Urothelium cell line (cell line): ENCODE measurements around the gene EPHA6.

Experiments used
- DNase-seq: peaks from one replicate; pipeline ENCODE4 v3.0.0; 2011; ENCODE audit warnings: low spot score, mixed read lengths
- FAIRE-seq: peaks from 2 replicates; lab custom pipeline; 2011; peaks lifted over from hg19 to GRCh38; lab: Jason Lieb, UNC

The EPHA6 gene

DNA sequence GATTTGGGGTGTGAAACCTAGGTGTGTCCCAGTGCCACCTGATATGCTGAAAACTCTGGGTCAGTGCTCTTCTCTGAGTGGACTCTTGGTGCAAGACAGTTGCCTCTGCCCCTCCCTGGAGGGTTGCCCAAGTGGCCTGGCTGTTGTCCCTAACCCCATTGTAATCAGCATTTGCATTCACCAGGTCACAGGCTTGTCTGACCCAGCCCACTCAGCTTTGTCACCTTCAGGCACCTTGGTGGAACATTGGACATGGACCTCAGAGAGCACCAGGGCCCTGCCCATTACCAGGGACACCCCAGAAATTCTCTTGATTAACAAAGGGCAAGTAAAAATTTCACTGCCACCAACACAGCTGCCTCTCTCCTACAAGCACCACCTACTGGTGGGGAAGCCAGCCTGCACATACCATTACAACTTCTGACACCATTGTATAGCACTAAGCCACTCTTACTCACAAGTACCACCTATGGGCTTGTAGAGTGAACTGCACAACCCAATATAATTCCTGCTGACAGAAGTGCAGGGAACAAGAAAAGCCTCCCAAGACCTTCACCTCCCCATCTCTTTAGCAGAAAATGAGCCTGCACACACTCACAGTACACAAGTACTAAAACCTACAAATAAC is 324.6 kb downstream of the EPHA6 start:
- DNase-seq, result no peak
- no peak for FAIRE-seq

DNA sequence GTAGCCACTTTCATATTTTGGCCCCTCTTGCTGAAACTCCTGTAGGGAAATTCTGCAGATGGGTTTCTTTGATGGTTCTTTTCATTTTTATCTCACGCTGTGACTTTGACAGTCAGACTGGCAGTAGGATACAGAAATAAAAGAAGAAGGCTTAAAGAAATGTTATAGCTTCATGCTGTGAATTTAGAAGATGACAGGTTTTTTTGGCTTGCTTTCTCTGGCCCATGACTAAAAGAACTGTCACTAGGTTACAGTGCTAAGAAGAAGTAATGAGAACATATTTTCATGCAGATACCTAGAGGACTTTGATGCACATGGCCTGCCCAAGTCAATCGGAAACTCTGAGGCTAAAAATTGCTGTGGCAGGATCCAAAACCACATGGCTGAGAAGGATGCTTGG is 334.5 kb downstream of the EPHA6 start:
- no peak for FAIRE-seq

GRCh38 chr3:97161169-97161568 is 346.8 kb downstream of the EPHA6 start:
- FAIRE-seq (no peak), DNase-seq (no peak)

More for the DNA sequence above, 334.5 kb downstream of the EPHA6 start:
- no peak for DNase-seq

GRCh38 chr3:97177242-97177641 is 362.8 kb downstream of the EPHA6 start:
- FAIRE-seq, result no peak
- DNase-seq, result no peak

DNA sequence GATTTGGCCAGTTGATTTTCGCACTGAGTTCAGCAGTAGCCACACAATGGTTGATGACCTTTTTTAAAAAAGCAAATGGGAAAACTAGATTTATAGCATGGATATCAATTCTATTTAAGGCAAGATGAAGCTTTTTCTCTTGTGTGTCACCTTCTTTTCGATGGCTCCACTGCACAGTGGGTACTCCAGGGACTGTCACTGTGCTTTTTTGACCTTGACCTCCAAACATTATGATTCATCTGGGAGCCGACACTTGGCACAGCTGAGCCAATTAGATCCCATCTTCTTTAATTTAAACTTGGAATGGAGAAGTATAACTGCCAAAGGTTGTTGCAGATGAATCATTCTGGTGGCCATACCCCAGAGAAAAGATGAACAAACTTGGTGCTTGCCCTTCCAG is 367.3 kb downstream of the EPHA6 start:
- no peak for DNase-seq
- FAIRE-seq, result no peak

GRCh38 chr3:97187771-97188170 is 373.4 kb downstream of the EPHA6 start:
- no peak for FAIRE-seq
- DNase-seq, result no peak

DNA sequence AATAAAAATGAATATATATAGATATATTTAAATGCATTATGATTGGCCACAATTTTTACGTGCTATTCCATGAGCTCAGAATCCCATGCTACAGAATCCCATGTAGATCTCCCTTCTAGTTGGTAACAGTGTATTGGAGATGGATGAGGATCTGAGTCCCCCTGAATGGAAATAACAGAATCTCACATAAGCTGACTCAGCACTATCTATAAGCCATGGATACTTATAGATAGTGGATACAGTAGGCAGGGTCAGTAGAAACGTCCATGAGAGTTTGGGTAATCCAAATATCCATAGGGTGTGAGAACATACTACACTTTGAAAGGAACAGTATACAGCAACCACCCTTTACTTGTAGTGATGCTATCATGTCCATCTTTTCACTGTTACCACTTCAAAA is 375.4 kb downstream of the EPHA6 start:
- no peak for DNase-seq
- no peak for FAIRE-seq

GRCh38 chr3:97197083-97197482 is 382.7 kb downstream of the EPHA6 start:
- DNase-seq (no peak), FAIRE-seq (no peak)

GRCh38 chr3:97197830-97198229 is 383.4 kb downstream of the EPHA6 start:
- no peak for FAIRE-seq
- no peak for DNase-seq

- no peak for FAIRE-seq
- DNase-seq, result no peak
Observed at GRCh38 chr3:97200387-97200786, 386.0 kb downstream of the EPHA6 start.

DNA sequence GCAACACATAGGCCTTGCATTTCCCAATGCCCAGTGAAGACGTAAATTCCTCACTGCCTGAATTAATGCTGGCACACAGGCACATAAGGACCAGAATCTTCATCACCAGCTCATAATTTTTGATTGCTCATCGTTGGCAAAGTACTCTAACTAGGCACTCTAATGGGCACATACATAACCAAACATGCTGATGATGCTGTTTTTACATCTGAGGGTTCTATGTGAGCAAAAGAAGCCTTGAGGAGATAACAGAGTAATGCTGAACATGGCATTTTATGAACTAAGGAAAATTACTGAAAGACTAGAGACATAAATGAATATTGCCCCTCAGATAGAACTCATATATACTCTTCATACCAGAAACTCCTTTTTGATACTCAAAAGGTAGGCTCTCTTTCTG is 387.4 kb downstream of the EPHA6 start:
- DNase-seq (no peak), FAIRE-seq (no peak)

DNA sequence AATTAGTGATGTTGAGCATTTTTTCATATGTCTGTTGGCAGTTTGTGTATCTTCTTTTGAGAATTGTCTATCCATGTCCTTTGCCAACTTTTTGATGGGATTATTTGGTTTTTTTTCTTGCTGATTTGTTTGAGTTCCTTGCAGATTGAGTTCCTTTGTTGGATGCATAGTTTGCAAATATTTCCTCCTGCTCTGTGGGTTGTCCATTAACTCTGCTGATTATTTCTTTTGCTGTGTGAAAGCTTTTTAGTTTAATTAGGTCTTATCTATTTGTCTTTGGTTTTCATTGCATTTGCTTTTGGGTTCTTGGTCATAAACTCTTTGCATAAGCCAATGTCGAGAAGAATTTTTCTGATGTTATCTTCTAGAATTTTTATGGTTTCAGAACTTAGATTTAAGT is 414.6 kb downstream of the EPHA6 start:
- FAIRE-seq, result no peak
- DNase-seq, result no peak

- FAIRE-seq, result no peak
- DNase-seq, result no peak
Observed at GRCh38 chr3:97230486-97230885, 416.1 kb downstream of the EPHA6 start.

GRCh38 chr3:97232393-97233034 is 418.1 kb downstream of the EPHA6 start:
- FAIRE-seq (no peak), DNase-seq (no peak)

GRCh38 chr3:97235179-97235578 is 420.8 kb downstream of the EPHA6 start:
- FAIRE-seq, result no peak

DNA sequence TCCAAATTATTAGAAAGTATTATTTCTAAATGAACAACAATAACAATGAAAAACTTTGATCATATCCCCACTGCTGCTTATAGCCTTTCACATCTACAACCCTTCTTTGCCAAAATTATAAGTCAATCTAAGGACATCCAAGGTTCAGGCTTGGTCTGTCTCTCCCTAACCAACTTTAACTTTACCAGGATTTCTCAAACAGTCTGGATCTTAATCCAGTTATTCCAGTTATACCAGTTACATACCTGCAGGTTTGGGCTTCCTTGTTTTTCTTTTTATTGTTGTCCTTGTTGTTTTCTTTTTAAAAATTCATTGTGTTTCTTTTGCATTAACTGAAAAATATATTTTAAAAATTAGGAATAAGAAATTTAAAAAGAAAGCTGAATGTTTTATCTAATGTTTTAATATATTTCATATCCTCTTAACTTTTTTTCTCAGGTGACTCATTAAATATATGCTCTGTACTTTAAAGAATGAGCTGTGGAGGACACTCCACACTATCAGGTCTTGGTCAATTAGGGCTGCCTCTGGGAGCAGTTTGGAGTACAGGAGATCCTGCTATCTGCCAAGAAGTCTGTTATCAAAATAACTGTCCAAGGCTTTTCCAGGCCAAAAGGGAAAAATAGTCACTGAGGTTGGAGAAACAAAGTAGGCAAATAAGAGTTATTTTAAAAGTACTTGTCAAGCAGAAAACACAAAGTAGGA is 421.4 kb downstream of the EPHA6 start:
- no peak for FAIRE-seq

More at GRCh38 chr3:97235179-97235578, 420.8 kb downstream of the EPHA6 start:
- DNase-seq, result no peak

GRCh38 chr3:97241417-97241816 is 427.0 kb downstream of the EPHA6 start:
- DNase-seq, result no peak
- FAIRE-seq, result no peak

More for the DNA sequence above, 421.4 kb downstream of the EPHA6 start:
- no peak for DNase-seq

DNA sequence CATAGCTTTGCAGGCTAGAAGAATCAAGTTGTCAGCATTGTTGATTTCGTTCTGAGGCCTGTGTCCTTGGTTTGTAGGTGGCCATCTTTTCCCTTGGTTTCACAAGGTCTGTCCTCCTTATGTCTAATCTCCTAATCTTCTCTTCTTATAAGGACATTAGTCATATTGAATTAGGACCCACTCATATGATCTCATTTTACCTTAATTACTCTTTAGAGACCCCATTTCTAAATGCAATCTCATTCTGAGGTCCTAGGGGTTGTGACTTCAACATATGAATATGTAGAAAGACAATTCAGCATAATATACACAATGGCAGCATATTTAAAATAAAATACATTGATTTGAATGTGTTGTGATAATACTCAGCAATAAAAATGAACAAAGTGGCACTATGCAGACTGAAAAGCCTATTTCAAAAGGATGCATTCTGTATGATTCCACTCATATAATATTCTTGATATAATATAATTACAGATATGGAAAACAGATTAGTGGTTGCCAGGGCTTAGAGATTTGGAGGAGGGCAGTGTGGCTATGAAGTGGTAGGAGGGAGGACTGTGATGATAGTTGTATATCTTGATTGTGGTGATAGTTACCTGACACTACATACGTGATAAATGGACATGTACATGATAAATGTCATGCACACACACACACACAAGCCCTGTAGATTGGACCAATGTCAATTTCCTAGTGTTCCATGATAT is 431.0 kb downstream of the EPHA6 start:
- DNase-seq (no peak), FAIRE-seq (no peak)

DNA sequence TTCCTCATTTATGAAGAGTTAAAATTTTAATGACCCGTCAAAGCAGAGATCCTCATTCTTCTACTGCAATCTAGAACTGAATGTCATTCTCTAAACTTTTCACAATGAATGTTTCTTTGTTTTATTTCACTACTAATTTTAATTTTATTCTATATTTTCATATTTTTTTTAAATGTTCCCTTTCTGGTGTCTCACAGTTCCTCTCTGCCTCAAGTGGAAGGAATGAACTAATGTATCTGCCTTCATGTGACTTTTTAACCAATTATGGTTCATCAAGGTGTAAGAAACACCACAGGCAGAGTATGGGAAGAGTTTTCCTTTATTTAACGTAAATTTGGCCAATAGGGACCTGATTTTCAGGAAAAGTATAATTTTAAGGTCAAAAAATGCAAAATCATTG is 441.7 kb downstream of the EPHA6 start:
- DNase-seq (no peak), FAIRE-seq (no peak)

DNA sequence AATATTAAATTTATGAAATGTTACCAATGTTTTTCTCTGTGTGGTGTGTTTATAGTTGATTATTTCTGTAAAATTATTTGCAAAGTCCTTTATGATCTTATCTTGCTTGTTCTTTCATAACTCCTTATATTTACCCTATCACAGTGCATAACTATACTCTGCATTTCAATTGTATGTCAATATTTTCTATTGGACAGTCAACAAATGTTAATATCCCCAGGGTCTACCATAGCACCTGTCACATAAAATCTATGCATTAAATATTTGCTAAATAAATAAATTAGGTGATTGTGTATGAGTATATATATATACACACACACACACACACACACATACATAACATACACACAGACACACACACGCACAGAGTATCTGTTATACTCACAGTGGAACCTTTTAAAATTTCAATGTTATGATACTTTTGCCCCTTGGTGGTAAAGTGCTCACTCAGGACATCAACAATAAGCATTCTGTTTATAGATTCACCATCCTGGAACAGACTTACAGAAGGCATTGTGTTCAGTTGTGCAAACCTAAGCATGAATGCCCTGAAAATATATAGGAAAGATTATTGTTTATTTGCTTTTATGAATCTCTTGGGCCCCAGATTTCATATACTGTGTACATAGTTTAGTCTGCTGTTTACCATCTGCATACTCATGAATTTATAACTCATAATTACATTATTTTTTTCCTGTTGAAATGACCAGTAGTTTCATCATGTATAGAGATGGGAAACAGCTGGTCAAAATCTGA is 443.7 kb downstream of the EPHA6 start:
- FAIRE-seq (no peak), DNase-seq (no peak)

- DNase-seq, result no peak
- no peak for FAIRE-seq
Observed at GRCh38 chr3:97259263-97259662, 444.9 kb downstream of the EPHA6 start.
